NCI-H345 treated with DMSO at 0.1 percent for 48 hours (cell line): ENCODE results near the gene ITGB4.

Experiments used
- DNase-seq: peaks from one replicate; lab custom pipeline; 2025; ENCODE audit not compliant: unreplicated experiment; lab: John Stamatoyannopoulos, UW

The ITGB4 gene

GRCh38 chr17:75697651-75698291 lies 23.5 kb upstream of the ITGB4 start:
- no peak for DNase-seq

- DNase-seq: no peak
Observed at GRCh38 chr17:75698659-75699058, 22.6 kb upstream of the ITGB4 start.

GRCh38 chr17:75701288-75701687 lies 20.0 kb upstream of the ITGB4 start:
- no peak for DNase-seq

- no peak for DNase-seq
Observed at GRCh38 chr17:75703191-75703590, 18.1 kb upstream of the ITGB4 start.

DNA sequence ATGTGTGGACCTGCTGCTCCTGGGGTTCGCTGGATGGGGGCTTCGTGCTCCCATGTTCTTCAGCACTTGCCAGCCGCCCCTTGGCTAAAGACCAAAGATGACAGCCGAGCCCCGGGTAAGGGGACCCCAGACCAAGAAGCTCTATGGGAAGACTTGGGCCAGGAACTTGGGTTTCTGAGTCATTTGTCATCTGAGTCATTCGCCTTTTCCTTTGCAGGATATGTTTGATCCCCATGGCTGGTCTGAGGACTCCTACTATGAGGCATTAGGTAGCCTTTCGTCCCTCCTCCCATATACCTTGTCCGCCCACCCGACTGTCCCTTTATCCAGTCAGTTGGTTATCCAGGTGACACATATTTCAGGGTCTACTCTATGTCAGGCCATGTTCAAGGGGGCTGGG lies 17.7 kb upstream of the ITGB4 start:
- no peak for DNase-seq

GRCh38 chr17:75704963-75705875 lies 16.0 kb upstream of the ITGB4 start:
- no peak for DNase-seq

GRCh38 chr17:75706042-75706728 lies 15.1 kb upstream of the ITGB4 start:
- DNase-seq: no peak

DNA sequence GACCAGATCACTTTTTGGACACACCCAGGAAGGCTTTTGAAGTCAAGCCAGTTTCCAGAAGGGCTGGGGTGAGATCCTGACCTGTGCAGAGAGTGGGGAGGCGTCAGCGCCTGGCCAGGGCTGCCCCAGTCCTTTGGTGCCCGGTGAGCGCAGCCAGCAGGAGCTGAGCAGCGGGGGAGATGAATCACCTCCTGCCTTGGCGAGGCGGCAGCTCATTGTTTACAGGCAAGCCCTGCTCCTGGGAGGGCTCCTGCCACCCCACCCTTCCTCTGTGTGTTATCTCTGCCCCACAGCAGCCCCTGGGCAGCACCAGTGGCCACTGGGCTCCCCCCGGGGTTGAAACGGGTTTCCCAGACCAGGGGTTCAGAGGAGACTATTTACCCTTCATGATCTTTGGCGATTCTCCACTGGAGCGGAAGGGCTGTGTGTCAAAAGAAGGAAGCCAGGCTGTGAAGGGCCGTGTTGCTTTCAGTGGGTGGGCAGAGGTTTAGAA lies 14.1 kb upstream of the ITGB4 start:
- DNase-seq: no peak

GRCh38 chr17:75712446-75712845 lies 8.8 kb upstream of the ITGB4 start:
- no peak for DNase-seq

DNA sequence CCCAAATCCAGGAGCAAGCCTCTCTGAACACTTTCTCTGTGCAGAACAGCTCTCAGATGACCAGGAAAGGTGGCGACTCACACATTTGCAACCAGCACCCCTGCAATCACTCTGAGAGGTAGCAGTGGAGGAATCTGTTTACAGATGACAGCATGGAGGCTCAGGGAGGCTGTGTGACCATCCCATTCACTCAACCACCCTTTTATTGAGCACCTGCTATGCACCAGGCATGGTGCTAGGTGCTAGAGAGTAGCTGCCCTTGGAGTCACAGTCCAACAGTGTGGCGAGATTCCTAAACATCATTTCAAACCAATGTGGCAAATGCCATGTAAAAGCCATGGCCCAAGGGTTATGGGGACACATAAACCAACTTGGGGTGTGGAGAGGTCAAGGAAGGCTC lies 1.5 kb upstream of the ITGB4 start:
- no peak for DNase-seq

DNA sequence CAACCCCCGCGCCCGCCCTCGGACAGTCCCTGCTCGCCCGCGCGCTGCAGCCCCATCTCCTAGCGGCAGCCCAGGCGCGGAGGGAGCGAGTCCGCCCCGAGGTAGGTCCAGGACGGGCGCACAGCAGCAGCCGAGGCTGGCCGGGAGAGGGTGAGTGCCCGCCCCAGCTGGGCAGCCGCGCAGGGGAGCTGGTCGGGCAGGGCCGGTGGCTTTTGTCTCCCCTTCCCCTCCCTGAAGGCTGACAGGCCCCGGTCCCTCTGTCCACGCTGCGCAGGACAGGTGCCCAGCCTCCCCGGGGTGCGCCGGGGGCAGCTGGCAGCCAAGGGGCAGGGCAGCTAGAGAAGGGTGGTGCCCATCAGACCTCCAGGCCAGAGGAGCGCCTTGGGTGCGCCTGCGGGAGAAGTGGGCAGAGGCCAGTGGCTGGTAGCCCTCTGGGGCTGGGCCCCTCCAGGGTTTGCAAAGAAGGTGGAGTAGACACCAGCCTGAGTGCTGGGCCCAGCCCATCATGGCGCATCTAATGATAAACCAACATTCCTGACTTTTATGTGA lies 278 bp downstream of the ITGB4 start:
- no peak for DNase-seq

- DNase-seq: no peak
Observed at GRCh38 chr17:75722076-75722475, 817 bp downstream of the ITGB4 start.

- no peak for DNase-seq
Observed at GRCh38 chr17:75722542-75723095, 1.4 kb downstream of the ITGB4 start.

DNA sequence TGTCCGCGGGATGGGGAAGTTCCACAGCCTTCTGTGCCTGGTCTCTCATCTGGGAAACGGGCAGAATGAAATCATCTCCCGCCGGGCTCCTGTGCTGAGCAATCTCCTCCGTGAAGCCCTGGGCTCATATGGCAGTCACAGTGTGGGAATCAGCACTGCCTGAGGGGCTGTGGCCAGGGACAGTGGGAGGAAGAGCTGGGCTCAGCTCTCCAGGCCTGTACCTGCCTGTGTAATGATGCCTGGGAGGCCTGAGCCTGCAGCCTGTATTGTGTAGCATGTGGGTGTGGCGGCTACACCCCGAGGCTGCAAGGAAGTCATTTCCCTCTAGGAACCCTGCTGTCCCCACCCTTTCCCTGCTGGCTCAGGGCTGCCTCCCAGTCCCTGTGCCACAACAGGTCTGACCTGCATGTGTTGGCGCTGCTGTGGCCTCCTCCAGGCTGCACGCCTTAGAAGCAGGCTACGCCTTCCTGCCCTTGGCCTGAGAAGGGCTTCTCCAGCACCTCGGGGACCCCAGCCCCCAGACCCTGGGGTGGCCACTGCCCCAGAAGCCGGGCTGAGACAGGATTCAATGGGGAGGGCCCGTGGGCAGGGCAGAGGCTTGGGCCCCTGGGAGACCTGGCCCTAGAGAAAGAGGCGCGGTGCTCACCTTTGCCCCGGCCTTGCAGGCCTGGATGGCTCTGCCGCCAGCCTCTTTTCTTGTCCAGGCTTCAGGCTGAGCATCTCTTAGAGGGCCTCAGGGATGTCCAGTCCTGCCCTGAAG lies 2.1 kb downstream of the ITGB4 start:
- DNase-seq: no peak

DNA sequence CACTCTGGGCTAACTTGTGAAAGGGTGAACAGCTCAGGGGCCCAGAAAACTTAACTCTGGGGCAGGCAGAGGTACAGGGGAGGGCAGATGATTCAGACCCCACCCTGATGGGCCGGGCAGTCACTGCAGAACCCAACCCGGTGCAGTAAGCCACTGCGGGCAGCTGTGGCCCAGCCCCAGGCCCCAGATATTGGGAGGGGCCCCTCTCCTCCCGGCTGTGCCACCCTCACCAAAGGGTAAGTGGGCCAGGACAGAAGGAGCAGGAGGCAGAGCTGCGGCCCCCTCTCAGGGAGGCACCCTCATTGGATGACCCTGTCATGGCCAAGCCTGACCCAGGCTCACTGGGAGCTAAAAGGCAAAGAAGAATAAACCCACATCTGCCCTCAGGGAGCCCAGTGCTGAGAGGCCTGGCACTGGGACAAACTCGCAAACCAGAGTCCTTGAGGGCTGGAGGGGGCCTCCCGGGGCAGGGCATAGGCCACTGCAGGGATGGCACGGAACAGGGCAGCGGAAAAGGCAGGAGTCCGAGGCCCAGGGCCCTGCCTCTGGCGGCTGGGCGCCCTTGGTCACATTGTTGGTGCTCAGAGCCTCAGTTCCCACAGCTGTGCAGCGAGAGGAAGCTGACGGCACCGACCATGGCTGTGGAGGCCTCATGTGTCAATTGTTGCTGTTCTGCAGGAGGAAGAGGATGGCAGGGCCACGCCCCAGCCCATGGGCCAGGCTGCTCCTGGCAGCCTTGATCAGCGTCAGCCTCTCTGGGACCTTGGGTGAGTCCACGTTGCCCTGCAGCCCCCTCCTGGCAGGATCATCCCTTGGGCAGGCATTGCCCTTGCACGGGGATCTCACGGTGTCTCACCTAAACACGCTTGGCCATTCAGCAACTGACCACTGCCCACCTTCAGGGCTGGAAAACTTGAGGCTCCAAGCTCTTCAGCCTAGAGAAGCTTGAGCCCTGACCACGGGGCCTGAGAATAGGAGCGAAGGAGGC lies 3.1 kb downstream of the ITGB4 start:
- no peak for DNase-seq

DNA sequence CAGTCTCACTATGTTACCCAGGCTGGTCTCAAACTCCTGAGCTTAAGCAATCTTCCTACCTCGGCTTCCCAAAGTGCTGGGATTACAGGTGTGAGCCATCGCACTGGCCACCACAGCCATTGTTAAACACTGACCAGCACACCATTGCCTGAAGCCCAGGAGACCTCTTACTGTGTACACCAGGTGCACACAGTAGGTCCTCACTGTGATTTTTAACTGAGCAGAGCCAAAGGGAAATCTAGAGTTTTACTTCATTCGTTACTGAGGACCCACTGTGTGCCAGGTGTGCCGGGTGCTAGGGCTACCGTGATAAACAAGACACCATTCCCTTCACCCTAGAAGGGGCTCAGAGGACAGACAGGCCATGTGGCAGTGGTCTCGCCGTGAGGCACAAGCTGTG lies 4.2 kb downstream of the ITGB4 start:
- DNase-seq: no peak

DNA sequence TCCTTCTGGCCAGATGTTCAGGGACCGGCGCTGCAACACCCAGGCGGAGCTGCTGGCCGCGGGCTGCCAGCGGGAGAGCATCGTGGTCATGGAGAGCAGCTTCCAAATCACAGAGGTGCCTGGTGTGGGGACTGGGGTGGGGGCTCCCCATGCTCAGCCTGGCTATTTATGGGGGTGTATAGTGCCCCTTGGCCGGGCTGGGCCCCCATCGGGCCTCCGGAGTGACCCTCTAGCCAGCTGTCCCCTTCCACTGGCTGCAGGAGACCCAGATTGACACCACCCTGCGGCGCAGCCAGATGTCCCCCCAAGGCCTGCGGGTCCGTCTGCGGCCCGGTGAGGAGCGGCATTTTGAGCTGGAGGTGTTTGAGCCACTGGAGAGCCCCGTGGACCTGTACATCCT lies 6.1 kb downstream of the ITGB4 start:
- no peak for DNase-seq

DNA sequence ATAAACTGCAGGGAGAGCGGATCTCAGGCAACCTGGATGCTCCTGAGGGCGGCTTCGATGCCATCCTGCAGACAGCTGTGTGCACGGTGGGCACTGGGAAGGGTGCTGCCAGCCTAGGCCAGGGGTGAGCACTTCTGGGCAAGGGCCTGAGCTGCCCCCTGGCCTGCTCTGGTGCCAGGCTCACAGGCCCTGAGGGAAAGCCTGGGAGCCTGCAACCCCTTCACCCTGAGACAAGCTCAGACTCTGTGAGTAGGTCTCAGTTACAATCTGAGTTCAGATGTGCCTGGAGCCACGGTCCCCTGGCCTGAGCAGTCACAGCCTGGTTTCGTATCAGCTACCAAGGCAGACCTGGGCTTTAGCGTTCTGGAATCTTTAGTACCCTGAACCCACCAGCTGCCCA lies 8.1 kb downstream of the ITGB4 start:
- no peak for DNase-seq

DNA sequence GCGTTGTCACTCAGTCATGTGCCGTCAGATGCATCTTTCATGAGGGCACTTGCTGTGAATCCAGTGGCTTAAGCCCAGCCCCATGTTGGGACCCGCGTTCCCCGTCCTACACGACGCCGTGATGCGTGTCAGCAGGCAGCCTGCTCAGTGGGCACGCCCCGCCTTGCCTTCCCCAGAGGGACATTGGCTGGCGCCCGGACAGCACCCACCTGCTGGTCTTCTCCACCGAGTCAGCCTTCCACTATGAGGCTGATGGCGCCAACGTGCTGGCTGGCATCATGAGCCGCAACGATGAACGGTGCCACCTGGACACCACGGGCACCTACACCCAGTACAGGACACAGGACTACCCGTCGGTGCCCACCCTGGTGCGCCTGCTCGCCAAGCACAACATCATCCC lies 8.8 kb downstream of the ITGB4 start:
- DNase-seq: no peak
